NCI-H526 treated with DMSO at 0.1 percent for 48 hours (cell line): Measurements from ENCODE around the gene FYB2.

Experiments used
- DNase-seq: peaks from one replicate; lab custom pipeline; 2025; lab: John Stamatoyannopoulos, UW

Gene FYB2

DNA sequence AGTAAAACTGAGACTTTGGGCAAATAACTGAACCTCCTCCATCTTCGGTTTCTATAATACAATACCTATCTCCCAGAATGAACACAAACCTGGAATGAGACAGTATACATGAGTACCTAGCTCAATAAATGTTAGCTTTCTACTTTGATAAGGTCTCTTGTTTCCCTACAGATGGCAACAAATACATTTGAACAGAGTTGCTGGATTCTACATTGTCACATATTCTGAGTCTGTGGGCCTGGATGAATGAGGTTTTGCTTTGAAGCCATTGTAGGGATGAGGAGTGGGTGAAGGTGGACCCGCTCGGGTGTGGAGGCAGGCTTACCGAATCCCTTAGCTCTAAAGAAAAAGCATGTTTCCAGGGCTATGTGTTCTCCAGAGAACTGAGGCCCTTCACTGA lies 13.9 kb upstream of the FYB2 start:
- no peak for DNase-seq

DNA sequence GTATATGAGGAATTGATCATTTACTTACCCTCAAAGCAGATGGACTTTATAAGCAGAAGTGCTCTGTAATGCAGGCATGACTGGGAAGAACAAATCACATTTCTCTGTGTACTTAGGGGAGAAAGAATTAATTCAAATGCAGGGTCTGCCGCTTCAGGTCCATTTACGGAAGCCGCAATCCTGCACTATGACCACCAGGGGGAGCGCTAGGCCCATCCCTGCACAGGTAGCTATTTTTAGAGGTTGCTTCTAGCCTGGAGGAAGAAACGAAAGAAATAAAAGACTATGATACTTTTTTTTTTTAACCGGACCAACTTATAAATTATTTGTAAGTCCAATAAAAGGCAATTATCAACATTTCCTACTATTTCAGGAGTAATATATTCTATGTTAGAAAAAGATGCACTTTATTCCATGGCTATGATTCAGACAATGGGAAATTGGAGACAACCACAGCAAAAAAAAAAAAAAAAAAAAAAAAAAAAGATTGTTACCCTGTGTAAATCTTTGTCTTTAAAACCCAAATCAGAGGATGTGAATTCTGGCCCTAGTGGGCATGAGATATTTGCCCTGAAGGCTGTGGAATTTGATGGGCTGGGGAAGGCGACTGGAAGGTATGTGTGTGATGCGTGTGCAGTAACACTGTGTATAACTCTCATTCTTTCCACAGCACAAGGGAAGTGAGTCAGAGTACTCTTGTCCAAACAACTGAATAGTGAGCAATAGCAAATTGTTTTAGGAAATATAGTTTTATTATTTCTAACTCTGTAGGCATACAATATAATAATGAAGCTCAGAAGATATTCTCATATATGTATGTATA lies 12.9 kb upstream of the FYB2 start:
- peak; percentile 30 for DNase-seq

DNA sequence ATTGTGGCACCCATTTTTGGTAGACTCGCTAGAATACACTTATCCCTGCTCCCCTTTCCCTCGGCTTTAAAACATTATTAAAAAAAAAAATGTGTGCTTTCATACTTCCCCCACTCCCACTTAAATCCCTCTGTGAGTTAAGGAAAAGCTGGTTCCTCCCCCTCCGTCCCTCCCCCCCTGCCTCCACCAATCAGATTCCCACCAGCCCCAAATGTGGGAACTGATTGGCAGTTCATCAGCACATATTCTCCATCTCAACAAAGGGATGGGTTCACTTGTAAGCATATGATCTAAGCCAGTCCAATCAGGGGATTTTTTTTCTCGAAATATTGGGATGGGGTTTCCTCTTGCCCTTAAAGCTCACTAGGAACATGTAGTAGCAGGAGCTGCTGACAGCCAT lies 10.8 kb upstream of the FYB2 start:
- no peak for DNase-seq

DNA sequence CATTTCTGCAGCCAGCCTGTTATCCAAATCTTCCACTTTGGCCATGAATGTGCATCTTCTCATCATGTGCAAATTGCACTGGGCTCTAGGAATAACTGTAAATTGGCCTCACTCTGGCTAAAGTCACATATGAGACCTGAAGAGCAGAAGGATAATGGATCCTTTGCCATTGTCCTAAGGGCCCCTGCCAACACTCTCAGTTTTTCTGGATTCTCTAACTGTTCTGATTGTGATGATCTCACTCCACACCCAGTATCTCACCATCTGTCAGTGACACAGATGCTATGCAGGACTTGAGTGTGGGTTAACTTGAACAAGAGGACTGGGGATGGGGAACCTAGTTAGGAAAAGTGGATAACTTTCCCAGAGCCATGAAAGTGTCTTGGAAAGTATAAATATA lies 8.5 kb upstream of the FYB2 start:
- DNase-seq = no peak

DNA sequence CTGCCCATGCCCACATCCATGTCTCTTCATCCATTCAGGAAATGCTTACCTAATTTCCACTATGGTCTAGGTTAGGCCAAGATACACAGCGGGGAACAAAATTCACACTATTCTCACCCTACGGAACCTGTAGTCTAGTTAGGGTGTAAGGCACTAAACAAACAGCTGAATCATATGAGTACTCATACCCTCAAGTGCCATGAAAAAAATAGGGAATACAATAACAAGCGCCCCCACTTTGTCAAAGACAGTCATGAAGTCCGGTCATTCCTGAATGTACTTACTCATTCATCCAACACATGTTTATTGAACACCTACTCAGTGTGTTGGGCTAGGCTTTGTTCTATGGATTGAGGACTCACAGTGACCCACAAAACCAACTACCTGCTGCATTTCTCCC lies 6.2 kb upstream of the FYB2 start:
- no peak for DNase-seq

DNA sequence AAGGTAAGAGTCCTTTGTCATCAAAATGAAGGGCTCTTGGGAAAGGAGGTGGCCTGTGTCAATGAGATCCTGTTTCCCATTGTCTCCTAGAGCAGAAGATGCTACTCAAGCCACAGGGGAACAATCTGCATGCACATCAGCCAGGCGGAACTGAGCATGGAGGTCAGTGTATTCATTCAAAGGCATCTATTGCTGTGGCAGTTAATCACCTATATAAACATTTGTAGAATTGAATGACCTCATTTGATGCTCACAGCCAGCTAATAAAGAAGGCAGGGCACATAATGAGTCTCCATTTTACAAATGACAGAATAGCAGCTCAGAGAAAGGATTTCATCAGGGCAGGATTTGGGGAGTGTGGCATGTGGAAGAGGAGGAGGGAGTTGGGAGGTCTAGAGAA lies 5.7 kb upstream of the FYB2 start:
- no peak for DNase-seq

DNA sequence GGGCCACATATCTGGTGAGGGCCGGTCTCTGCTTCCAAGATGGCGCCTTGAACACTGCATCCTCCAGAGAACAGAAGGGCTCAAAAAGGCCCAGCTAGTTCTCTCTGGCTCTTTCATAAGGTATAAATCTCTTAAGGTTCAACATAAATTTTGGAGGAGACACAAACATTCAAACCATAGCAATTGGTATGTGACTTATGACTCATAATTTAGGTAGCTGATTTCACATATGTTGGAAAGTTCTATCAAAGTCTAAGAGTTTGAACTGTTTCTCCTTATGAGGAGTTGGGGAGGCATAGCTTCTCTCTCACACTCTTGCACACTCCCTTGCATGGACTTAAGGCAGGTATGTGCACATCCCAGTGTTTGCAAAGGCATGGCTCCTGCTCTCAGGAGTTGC lies 5.1 kb upstream of the FYB2 start:
- no peak for DNase-seq

DNA sequence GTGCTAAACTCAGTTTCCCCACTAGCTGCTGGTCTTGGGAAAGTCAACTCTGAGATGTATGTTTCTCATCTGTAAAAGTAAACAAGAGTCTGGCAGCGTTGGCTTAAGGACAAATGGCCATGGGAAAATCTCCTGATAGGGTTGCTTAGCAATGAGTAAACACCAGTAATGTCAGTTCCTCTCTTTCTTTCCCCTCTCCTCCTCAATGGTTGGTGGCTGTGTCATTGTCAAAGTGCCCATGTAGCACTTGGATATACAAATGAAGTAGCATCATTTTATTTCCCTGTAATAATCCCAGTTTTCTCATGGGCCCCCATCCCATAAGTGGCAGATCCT lies 2.2 kb upstream of the FYB2 start:
- no peak for DNase-seq

DNA sequence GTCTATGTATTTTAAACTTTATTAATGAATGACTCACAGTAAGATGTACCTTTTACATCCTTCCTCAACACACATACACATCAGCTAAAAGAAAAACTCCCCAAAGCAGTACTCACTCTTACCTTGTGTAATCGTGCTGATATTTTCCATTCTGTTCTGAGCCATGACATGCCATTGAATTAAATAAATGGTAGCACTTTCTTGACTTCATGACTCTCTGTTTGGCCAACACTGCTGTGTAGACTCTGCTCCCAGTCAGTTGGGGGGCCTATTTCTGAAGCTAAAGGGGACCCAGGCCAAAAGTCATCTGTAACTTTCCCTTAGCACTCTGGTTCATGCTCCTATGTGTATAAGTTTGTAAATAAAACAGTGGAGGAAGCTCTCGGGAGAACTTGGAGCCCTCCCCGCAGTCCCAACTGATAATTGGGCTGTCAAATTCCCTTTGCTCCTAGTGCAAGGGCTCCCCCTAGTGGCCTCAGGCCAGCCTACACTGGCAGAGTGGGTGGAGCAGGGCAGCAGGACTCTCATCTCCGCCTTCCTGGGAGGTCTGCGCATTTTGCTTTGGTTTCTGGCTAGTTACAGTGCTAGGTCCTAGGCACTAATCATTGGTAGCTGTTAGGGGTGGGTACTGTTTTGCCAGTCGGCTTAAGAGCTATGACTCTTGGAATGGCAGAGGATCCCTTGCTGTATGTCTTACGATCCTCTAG lies 1.7 kb upstream of the FYB2 start:
- DNase-seq = peak; percentile 44

DNA sequence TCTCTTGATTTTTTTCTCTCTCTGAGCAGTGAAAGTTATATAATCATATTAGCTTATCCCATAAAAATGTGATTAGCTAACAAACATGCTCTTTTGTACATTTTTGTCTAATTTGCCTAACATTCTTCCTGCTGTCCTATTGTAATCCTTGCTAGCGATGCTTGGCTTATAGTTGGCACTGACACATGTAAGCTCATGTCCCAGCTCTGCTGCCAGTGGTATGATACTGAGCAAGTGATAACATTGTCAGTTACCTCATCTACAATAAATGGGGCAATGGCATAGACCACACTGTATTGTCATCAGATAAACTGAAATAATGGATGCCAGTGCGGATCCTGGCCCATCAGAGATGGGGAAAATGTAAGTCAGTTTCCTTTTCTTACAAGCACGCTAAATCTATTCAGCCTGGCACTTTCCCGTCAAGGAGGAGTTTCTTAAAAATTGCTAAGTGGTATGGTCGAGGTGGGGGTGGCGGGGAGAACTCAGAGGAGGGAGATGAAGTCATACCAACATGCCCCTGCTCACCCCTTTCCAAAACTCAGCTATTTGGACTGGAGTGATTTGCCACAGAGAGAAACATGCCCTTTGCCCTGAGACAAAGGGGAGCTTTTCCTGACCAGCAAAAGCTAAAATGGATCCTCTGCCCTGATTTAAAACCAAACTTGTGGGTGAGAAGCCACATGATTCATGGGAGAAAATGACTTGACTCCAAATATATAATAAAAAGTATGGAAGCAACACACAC lies 1.3 kb downstream of the FYB2 start:
- DNase-seq = no peak

DNA sequence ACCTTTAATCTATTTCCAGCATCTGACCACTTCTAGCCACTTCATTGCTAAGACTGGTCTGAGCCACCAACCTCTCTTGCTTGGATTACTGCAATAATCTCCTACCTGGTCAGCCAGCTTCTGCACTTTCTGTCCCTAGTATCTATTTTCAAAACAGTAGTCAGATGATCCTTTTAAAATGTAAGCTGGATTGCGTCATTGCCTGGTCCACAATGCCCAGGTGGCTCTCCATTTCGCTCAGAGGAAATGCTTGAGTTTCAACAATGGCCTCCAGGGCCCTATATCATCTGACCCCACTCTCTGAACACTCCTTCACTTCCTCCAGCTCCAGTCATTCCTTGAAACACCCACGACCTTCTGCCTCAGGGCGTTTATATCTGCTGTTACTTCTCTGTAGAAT lies 2.3 kb downstream of the FYB2 start:
- no peak for DNase-seq

DNA sequence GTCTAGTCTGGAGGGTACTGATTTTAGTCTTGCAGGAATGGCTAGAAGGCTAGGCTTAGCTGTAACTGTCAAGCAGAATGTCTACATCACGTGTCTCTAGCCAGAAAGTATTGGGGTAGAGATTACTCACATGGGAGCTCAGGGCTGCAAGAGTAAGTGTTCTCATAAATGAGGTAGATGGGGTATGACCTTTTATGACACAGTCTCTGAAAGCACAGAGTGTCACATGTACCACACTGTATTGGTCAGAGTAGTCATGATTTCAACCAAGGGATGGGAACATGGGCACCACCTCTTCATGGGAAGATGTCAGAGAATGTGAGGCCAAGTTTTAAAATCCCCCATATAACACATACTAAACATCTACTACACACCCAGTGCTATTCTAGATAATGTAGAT lies 2.9 kb downstream of the FYB2 start:
- DNase-seq = no peak

DNA sequence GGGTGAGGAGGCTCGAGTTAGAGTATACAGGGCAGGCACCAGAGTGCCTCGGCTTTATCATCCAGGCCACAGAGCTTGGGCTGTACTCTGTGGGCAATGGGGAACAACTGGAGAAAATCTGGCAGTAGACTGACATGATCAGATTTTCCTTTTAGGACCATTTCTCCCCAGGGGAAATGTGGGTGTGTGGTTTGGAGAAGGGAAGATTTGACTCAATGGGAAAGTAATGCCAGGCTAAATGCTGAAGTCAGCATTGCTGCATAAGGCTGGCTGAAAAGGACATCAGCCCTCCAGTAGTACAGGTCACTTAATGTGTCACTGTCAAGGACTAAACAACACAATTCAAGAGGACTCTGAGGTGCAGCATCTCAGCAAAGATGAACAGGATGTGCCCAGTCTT lies 5.0 kb downstream of the FYB2 start:
- DNase-seq = no peak

DNA sequence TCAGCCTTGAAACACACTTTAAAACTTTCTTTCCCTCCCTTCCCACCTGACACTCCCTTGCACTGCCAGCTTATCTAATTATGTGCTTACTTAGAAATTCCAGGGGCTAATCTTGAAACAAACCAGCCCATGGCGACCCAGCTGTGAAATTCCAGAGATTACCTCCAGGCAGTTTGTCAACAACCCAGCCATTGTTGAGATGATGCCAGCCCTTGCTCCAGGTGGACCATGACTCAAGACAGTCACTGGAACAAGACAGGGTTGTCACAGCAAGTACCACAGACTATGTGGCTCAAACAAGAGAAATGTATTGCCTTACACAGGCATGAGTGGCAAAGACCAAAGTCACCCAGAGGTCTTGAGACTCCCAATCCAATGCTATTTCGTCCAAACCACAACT lies 7.9 kb downstream of the FYB2 start:
- DNase-seq = no peak

DNA sequence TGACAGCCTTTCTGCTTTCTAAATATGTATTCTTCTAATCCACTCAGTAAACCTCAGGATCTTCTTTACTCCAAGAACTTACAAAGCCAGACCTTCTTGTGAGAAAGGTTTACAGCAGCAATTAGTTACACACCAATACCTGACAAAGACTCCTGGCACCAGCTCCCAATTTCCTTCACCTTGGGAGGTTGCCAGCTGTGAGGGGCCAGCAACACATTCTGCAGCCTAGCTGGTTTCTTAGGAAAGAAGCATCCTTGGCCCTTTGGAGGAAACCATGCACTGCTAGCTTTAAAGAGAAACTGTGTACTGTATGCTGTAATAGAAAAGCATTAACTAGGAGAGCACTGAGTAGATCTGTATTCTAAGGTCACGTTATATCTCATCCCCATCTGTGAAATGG lies 10.8 kb downstream of the FYB2 start:
- no peak for DNase-seq

DNA sequence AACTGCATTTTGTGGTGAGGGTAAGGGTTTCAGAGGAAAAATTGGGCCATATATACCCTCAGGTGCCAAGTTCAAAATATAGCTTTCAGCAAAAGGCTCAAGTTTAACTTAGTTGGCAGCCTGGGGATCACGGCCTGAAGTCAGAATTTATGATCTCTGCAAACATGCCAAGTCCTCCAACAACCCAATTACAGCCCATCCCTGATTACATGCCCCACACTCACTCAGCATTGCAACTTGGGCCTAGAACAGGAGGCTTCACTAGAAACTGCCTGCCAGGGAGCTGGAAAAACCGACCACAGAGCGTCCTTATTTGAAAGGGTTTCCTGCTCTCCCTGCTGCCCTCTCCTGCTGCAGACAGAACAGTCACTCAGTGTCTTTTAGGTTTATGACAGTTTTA lies 12.4 kb downstream of the FYB2 start:
- no peak for DNase-seq

DNA sequence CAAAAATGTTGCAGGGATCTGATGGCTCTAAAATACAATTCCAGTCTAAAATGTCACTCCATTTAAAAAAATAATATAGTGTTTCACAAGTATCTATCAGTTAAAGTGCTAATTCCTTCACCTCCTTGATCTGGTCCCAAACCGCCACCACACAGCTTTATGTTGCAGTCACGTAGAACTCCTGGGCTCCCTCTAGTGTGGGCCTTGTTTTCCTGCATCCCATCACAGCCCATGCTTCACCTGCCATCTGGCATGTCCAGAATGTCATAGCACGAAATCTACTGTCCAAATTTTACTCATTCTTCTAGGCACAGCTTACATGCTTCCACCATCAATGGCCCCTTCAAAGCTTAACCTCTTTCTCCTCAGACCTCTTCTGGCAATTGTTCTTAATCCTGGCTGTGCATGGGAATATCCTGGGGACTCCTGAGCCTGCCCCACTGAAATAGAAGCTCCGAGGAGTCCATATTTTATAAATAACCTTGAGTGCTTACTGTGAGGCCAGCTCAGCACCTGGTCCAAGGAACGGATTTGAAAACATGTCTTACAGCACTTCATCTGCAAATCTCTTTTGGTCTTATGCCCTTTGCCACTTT lies 15.5 kb downstream of the FYB2 start:
- DNase-seq = peak; percentile 6

DNA sequence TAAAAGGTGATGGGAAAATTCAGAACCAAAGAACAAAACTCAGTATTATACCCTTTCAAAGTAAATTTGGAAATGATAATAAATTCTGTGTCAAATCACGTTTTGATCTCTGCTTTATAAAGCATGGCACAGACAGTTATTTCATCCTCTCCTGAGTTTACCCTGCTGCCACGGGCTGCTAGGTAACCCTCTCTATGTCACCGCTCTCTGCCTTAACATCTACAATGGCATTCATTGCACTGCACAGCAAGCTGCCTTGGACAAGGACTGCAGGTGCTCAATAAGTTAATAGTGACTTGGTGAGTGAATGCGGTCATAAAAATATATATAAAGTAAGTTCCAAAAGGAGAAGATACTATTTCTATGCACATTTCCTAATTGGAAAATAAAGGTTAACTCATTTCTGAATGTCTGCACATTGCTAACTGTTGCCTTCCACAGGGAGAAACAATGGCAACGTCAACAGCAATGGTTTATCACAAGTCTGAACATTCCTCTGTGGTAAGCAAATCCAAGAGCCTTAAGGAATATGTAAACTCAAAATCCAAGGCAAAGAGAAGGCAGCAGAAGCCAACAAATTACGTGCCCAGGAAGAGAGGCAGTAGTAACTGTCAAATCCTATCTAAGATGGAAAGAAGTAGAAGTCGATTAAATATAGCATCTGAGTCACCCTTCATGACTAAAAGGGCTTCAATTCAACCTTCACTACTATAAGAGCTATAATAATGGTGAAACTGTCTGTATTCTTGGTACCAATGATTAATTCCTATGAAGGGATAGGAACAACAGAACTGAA lies 19.4 kb downstream of the FYB2 start:
- no peak for DNase-seq

DNA sequence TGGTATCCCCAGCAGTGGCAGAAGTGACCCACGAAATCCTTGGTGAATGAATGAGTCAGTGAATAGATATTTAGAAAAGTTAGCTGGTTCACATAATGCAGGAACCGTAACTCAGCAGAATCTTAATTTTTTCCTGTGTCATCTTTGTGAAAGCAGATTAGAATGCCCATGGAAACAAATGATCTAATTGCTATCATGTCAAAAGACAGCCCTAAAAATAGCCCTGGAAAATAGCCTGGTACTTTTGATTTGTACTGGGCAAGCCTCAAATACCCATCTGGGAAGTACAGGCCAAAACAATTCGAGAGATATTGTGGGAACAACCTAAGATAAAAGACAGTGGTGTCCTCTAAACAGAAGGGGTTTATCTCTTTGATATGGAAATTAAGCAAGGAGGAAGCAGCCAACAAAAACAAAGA lies 21.1 kb downstream of the FYB2 start:
- DNase-seq = no peak

DNA sequence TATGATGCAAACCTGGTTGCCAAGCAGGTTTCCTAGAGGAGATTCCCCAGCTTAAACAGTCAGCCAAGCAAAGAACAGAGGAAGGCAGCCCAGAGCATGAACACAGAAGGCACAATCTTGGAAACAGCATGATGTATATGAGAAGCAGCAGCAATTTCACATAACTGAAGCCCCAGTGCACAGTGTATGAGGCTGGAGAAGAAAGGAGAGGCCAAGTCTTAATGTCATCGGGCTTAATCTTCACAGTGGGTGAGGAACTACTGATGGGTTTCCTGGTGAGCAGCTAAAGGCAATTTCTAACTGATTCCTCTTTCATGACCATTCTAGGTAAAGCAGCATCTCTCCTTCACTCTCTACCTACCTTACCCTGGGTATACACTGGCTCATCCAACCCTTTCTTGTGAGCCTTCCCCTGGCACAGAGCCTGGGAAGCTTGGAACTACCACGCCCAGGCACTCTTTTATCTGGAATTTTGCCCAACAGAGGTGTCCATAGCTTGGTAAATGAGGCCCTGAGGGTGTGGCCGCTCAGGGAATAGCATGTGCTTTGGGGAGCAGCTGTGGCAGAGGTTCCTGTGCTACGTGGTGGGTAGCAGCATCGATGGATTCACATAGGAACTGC lies 22.0 kb downstream of the FYB2 start:
- no peak for DNase-seq

DNA sequence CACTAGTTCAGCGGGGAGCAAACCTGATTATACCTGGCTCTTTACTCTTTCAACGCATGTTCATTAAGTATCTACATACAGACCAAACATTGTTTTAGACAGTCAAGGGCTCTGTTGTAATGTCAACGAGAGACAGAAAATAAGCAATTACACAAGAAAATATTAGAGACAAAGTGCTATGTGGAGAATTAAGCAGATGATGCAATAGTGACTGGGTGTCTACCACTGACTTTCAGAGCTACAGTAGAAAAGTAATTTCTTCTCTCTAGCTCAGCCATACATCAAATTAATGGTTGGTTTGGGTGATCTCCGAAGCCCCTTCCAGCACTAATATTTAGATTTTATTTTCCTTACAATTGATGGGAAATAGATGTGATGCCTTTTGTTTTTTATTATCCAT lies 23.3 kb downstream of the FYB2 start:
- DNase-seq = no peak

DNA sequence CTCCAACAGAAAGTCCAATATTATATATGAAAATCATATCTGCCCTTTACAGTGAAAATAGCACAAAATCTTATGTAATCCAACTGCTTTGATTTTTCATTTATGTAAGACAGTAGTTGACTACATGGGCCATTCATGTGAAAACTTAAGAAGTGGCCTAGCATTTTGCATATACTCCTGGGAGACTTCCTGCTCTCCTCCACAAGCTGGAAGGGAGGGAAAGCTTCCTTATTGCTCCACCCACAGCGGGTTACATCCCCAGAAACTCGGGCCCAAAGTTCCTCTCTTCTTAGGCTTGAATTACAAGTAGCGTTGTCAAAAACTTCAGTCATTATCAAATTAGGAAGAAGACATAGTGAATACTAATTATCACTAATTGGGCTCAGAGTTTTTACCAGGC lies 29.2 kb downstream of the FYB2 start:
- no peak for DNase-seq
